ENCODE data around the gene PIEZO2. TPM values are rescaled to one million over a fixed set of nuclear protein-coding genes. Genes with fewer than 3 reads are reported as not detected.

The PIEZO2 gene
- total RNA-seq, 1 donor from 2014 or later: 20.4 TPM

DNA sequence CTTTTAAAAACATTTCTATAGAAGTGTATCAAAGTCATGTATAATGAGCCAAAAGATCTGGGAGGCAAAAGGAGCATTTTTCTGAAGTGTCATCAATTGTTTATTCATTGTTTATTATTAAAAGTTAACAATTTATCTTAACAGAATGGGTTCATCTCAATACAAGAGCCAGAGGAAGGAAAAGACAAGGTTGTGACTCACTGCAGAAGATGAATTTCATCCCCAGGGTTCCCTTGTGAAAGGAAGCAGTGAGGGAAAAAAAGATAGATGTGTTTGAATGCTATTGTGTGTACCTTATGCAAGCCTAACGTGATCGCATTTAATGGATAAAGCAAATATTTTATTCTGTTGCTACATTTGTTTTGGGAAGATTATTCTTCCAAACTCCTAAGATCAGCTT, 286.3 kb downstream of the PIEZO2 start:
- Histone ChIP-seq H3K27ac (no peak overlapping the region), H3K27me3 (no peaks in the 10 kb centered on the region), H3K36me3 (no peaks in the 10 kb centered on the region), H3K4me3 (no peak overlapping the region), H3K4me1 (no peaks in the 10 kb centered on the region), H3K9me3 (no peaks in the 10 kb centered on the region)
- TF ChIP-seq, protein P1, sequence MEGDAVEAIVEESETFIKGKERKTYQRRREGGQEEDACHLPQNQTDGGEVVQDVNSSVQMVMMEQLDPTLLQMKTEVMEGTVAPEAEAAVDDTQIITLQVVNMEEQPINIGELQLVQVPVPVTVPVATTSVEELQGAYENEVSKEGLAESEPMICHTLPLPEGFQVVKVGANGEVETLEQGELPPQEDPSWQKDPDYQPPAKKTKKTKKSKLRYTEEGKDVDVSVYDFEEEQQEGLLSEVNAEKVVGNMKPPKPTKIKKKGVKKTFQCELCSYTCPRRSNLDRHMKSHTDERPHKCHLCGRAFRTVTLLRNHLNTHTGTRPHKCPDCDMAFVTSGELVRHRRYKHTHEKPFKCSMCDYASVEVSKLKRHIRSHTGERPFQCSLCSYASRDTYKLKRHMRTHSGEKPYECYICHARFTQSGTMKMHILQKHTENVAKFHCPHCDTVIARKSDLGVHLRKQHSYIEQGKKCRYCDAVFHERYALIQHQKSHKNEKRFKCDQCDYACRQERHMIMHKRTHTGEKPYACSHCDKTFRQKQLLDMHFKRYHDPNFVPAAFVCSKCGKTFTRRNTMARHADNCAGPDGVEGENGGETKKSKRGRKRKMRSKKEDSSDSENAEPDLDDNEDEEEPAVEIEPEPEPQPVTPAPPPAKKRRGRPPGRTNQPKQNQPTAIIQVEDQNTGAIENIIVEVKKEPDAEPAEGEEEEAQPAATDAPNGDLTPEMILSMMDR (IDR thresholded peaks at IDR 0.05): no peak
- DNase-seq (no peak), ATAC-seq (no peak)
- intact Hi-C loops (cut with DNase I): no loop called here

GRCh38 chr18:10860928-10861327, 288.4 kb downstream of the PIEZO2 start:
- intact Hi-C loops (cut with DNase I): no loop called here
- H3K4me1 ChIP-seq: no peaks in the 10 kb centered on the region
- DNase-seq: no peak
- H3K4me3 ChIP-seq: no peak overlapping the region
- TF ChIP-seq, protein P1 (IDR thresholded peaks at IDR 0.05): no peak
- H3K27me3 ChIP-seq: no peaks in the 10 kb centered on the region
- H3K9me3 ChIP-seq: no peaks in the 10 kb centered on the region
- H3K27ac ChIP-seq: no peak overlapping the region
- no peak for ATAC-seq
- no peaks in the 10 kb centered on the region for H3K36me3 ChIP-seq

- H3K36me3 ChIP-seq: no peaks in the 10 kb centered on the region
- no peaks in the 10 kb centered on the region for H3K27me3 ChIP-seq
- TF ChIP-seq, protein P1 (IDR thresholded peaks at IDR 0.05): no peak
- no peaks in the 10 kb centered on the region for H3K4me1 ChIP-seq
- ATAC-seq: no peak
- intact Hi-C loops (cut with DNase I): no loop called here
- no peak overlapping the region for H3K27ac ChIP-seq
- DNase-seq: no peak
- H3K4me3 ChIP-seq: no peak overlapping the region
- H3K9me3 ChIP-seq: no peaks in the 10 kb centered on the region
These were observed 289.0 kb downstream of the PIEZO2 start for GRCh38 chr18:10860382-10860781.

GRCh38 chr18:10858477-10858876, 290.9 kb downstream of the PIEZO2 start:
- Histone ChIP-seq H3K4me1 (no peaks in the 10 kb centered on the region), H3K27me3 (no peaks in the 10 kb centered on the region), H3K27ac (no peak overlapping the region), H3K9me3 (no peaks in the 10 kb centered on the region), H3K4me3 (no peak overlapping the region), H3K36me3 (no peaks in the 10 kb centered on the region)
- ATAC-seq (no peak), DNase-seq (no peak)
- TF ChIP-seq, protein P1 (IDR thresholded peaks at IDR 0.05): no peak
- intact Hi-C loops (cut with DNase I): no loop called here

DNA sequence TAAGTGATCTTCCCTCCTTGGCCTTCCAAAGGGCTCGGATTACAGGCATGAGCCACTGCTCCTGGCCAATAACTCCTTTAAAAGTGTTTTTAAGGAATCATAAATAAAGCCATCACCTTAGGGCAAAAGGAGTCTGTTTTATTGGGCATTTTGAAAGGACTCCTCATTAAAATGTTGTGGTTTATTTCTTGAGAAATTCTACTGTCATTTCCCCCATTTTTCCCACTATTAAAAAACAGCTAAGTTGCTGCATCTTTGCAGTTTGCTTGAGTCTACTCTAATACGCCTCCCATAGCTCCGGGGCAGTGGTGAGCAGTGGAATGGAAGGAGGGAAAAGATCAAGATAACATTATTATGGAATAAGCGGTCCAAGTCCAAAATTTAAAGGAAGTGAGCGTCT, 293.2 kb downstream of the PIEZO2 start:
- H3K27me3 ChIP-seq: no peaks in the 10 kb centered on the region
- H3K27ac ChIP-seq: no peak overlapping the region
- no peaks in the 10 kb centered on the region for H3K36me3 ChIP-seq
- intact Hi-C loops (cut with DNase I): no loop called here
- no peaks in the 10 kb centered on the region for H3K4me1 ChIP-seq
- H3K9me3 ChIP-seq: no peaks in the 10 kb centered on the region
- TF ChIP-seq, protein P1 (IDR thresholded peaks at IDR 0.05): no peak
- no peak for DNase-seq
- no peak overlapping the region for H3K4me3 ChIP-seq
- ATAC-seq: no peak

Data from upper lobe of right lung (tissue), 1 donor.